Choroid plexus epithelial cell (primary cell): ENCODE data around the gene ARFRP1.
A peak's percentile ranks its signal among the peaks of the same experiment; 100 is the strongest.

Source experiments
- DNase-seq: peaks from one replicate; pipeline ENCODE4 v3.0.0-alpha.2; 2010; ENCODE audit warnings: low read depth
- H3K4me3 ChIP-seq: 2 replicates; pipeline ENCODE4 v1.5.1; 2011; ENCODE audit warnings: low read depth, mild to moderate bottlenecking, control low read depth, low read length, moderate library complexity
- CTCF ChIP-seq: conservative IDR thresholded peaks from 2 replicates; pipeline ENCODE4 v1.5.1; 2011; ENCODE audit warnings: low read depth, mild to moderate bottlenecking, control low read depth, inconsistent platforms, low read length, moderate library complexity

ARFRP1 gene

GRCh38 chr20:63718996-63719395 lies 11.2 kb upstream of the ARFRP1 start:
- no peak for TF ChIP-seq CTCF
- H3K4me3 ChIP-seq = no peak overlapping the region
- DNase-seq = no peak

GRCh38 chr20:63714858-63715257 lies 7.1 kb upstream of the ARFRP1 start:
- no peak overlapping the region for H3K4me3 ChIP-seq
- TF ChIP-seq CTCF = no peak
- DNase-seq = no peak

- DNase-seq = no peak
- no peak overlapping the region for H3K4me3 ChIP-seq
Measured at GRCh38 chr20:63712191-63712590, 4.4 kb upstream of the ARFRP1 start.

GRCh38 chr20:63711085-63711645 lies 3.4 kb upstream of the ARFRP1 start:
- no peak for TF ChIP-seq CTCF
- no peak for DNase-seq
- H3K4me3 ChIP-seq = no peak overlapping the region

More at GRCh38 chr20:63712191-63712590, 4.4 kb upstream of the ARFRP1 start:
- no peak for TF ChIP-seq CTCF

- no peak for TF ChIP-seq CTCF
- H3K4me3 ChIP-seq = peak overlapping the region; percentile 83
- DNase-seq = no peak
Measured at GRCh38 chr20:63709149-63709527, 1.4 kb upstream of the ARFRP1 start.

GRCh38 chr20:63708301-63709148 lies 749 bp upstream of the ARFRP1 start:
- TF ChIP-seq CTCF = no peak
- no peak for DNase-seq
- H3K4me3 ChIP-seq = peak overlapping the region; percentile 83
